Liver (tissue), 3 donors: ENCODE data around the gene KIAA1143.

Source experiments
- ATF3 ChIP-seq: IDR thresholded peaks from 2 replicates; pipeline ENCODE4 v1.6.1; 2016; ENCODE audit warnings: antibody characterized with exemption
- CTCF ChIP-seq: fragments of 150-350 bp; IDR thresholded peaks from 2 replicates; pipeline ENCODE4 v1.5.1; 2017; ENCODE audit warnings: improper control_type of control experiment, low read depth, low read length; ENCODE audit not compliant: missing input control
- GABPA ChIP-seq, 2 donors: IDR thresholded peaks in 1 of 2; conservative IDR thresholded peaks in 1 of 2; 2 replicates each; pipeline ENCODE4 v1.6.1; 2016; ENCODE audit warnings: antibody characterized with exemption in 2 of 2, mild to moderate bottlenecking in 1 of 2, moderate library complexity in 1 of 2
- RAD21 ChIP-seq, 2 donors: IDR thresholded peaks; 2 replicates each; pipeline ENCODE4 v1.6.1; 2016; ENCODE audit warnings: antibody characterized with exemption in 2 of 2, mild to moderate bottlenecking in 2 of 2
- REST ChIP-seq: IDR thresholded peaks from 2 replicates; pipeline ENCODE4 v1.6.1; 2016; ENCODE audit warnings: antibody characterized with exemption, mild to moderate bottlenecking
- SP1 ChIP-seq: IDR thresholded peaks from 2 replicates; pipeline ENCODE4 v1.6.1; 2018; ENCODE audit warnings: antibody characterized with exemption, mild to moderate bottlenecking
- TAF1 ChIP-seq: conservative IDR thresholded peaks from 2 replicates; pipeline ENCODE4 v1.6.1; 2016; ENCODE audit warnings: antibody characterized with exemption, mild to moderate bottlenecking
- YY1 ChIP-seq: IDR thresholded peaks from 2 replicates; pipeline ENCODE4 v1.6.1; 2016; ENCODE audit warnings: antibody characterized with exemption, mild to moderate bottlenecking
- TF ChIP-seq, protein P1 (sequence below): IDR thresholded peaks from 2 replicates; pipeline ENCODE4 v1.6.1; 2016; ENCODE audit warnings: antibody characterized with exemption
- donor health status: healthy.
- donor health status: healthy.

- TF ChIP-seq REST (no peak), CTCF (no peak), ATF3 (no peak), GABPA (IDR thresholded peaks at IDR 0.05 in 1 of 2, conservative IDR thresholded peaks at IDR 0.05 in 1 of 2) (no peak), SP1 (no peak), TAF1 (no peak), YY1 (no peak), RAD21 (IDR thresholded peaks at IDR 0.05) (no peak)
- TF ChIP-seq, protein P1, sequence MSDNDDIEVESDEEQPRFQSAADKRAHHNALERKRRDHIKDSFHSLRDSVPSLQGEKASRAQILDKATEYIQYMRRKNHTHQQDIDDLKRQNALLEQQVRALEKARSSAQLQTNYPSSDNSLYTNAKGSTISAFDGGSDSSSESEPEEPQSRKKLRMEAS, result no peak
These were observed 44.5 kb upstream of the KIAA1143 start for GRCh38 chr3:44805960-44806359.
